Liver (tissue), 9 donors: ENCODE results near the gene TMEM161B. TPM values are rescaled to one million over a fixed set of nuclear protein-coding genes. Genes with fewer than 3 reads are reported as not detected.
"Not testable (repeated sequence)": the region's sequence is repeated elsewhere in the genome, so short reads cannot be mapped to it uniquely, and the experiment has no call there.

ENCODE experiments used
- DNase-seq: peaks from one replicate; pipeline ENCODE4 v3.0.0-alpha.2; 2017; ENCODE audit warnings: low spot score
- H3K27ac ChIP-seq, 2 donors: one replicate each; pipeline ENCODE4 v1.7.0; 2013; ENCODE audit warnings: inconsistent platforms in 2 of 2, low read length in 2 of 2, control low read depth in 1 of 2, low read depth in 1 of 2, mild to moderate bottlenecking in 1 of 2
- H3K27me3 ChIP-seq, 4 donors: one replicate each; pipeline versions ENCODE4 v1.6.1 to v1.7.0; 2013; ENCODE audit warnings: low read length in 3 of 4, inconsistent platforms in 1 of 4, mild to moderate bottlenecking in 1 of 4, moderate library complexity in 1 of 4; ENCODE audit not compliant: control insufficient read depth in 4 of 4, insufficient read depth in 4 of 4
- H3K36me3 ChIP-seq, 4 donors: one replicate each; pipeline versions ENCODE4 v1.6.1 to v1.7.0; 2013; ENCODE audit warnings: low read length in 3 of 4, mild to moderate bottlenecking in 3 of 4, low read depth in 1 of 4, moderate library complexity in 1 of 4; ENCODE audit not compliant: control insufficient read depth in 4 of 4, insufficient read depth in 3 of 4
- H3K4me1 ChIP-seq, 4 donors: one replicate each; pipeline versions ENCODE4 v1.6.1 to v1.7.0; 2013; ENCODE audit warnings: low read length in 3 of 4, mild to moderate bottlenecking in 3 of 4, moderate library complexity in 1 of 4; ENCODE audit not compliant: control insufficient read depth in 4 of 4, insufficient read depth in 4 of 4
- H3K4me3 ChIP-seq, 3 donors: one replicate each; pipeline versions ENCODE4 v1.6.1 to v1.7.0; 2013; ENCODE audit warnings: low read length in 3 of 3, control low read depth in 1 of 3, low read depth in 1 of 3, mild to moderate bottlenecking in 1 of 3
- H3K9ac ChIP-seq, 2 donors: one replicate each; pipeline ENCODE4 v1.7.0; 2013; ENCODE audit warnings: low read length in 2 of 2, mild to moderate bottlenecking in 2 of 2, moderate library complexity in 2 of 2, control low read depth in 1 of 2, low read depth in 1 of 2
- H3K9me3 ChIP-seq, 4 donors: one replicate each; pipeline versions ENCODE4 v1.6.1 to v1.7.0; 2013; ENCODE audit warnings: low read length in 3 of 4; ENCODE audit not compliant: control insufficient read depth in 4 of 4
- ATF3 ChIP-seq: IDR thresholded peaks from 2 replicates; pipeline ENCODE4 v1.6.1; 2016; ENCODE audit warnings: antibody characterized with exemption
- CTCF ChIP-seq: fragments of 150-350 bp; IDR thresholded peaks from 2 replicates; pipeline ENCODE4 v1.5.1; 2017; ENCODE audit warnings: improper control_type of control experiment, low read depth, low read length; ENCODE audit not compliant: missing input control
- EGR1 ChIP-seq, 2 donors: IDR thresholded peaks; 2 replicates each; pipeline ENCODE4 v1.6.1; 2016 to 2018; ENCODE audit warnings: antibody characterized with exemption in 2 of 2, low read depth in 2 of 2
- FOXA1 ChIP-seq: IDR thresholded peaks from 2 replicates; pipeline ENCODE4 v1.6.1; 2016; ENCODE audit warnings: antibody characterized with exemption
- FOXA2 ChIP-seq: IDR thresholded peaks from 2 replicates; pipeline ENCODE4 v1.6.1; 2016; ENCODE audit warnings: antibody characterized with exemption
- GABPA ChIP-seq, 2 donors: IDR thresholded peaks in 1 of 2; conservative IDR thresholded peaks in 1 of 2; 2 replicates each; pipeline ENCODE4 v1.6.1; 2016; ENCODE audit warnings: antibody characterized with exemption in 2 of 2, mild to moderate bottlenecking in 1 of 2, moderate library complexity in 1 of 2
- HNF4A ChIP-seq, 2 donors: conservative IDR thresholded peaks; 2 replicates each; pipeline ENCODE4 v1.6.1; 2016; ENCODE audit warnings: antibody characterized with exemption in 2 of 2, mild to moderate bottlenecking in 2 of 2
- HNF4G ChIP-seq: IDR thresholded peaks from 2 replicates; pipeline ENCODE4 v1.6.1; 2016; ENCODE audit warnings: antibody characterized with exemption
- JUND ChIP-seq, 2 donors: IDR thresholded peaks; 2 replicates each; pipeline ENCODE4 v1.6.1; 2016; ENCODE audit warnings: antibody characterized with exemption in 2 of 2
- MAX ChIP-seq: IDR thresholded peaks from 2 replicates; pipeline ENCODE4 v1.6.1; 2016; ENCODE audit warnings: antibody characterized with exemption
- NR2F2 ChIP-seq: IDR thresholded peaks from 2 replicates; pipeline ENCODE4 v1.6.1; 2016; ENCODE audit warnings: antibody characterized with exemption
- RAD21 ChIP-seq, 2 donors: IDR thresholded peaks; 2 replicates each; pipeline ENCODE4 v1.6.1; 2016; ENCODE audit warnings: antibody characterized with exemption in 2 of 2, mild to moderate bottlenecking in 2 of 2
- REST ChIP-seq: IDR thresholded peaks from 2 replicates; pipeline ENCODE4 v1.6.1; 2016; ENCODE audit warnings: antibody characterized with exemption, mild to moderate bottlenecking
- RXRA ChIP-seq, 2 donors: IDR thresholded peaks; 2 replicates each; pipeline ENCODE4 v1.6.1; 2017 to 2018; ENCODE audit warnings: antibody characterized with exemption in 2 of 2, mild to moderate bottlenecking in 1 of 2
- SP1 ChIP-seq: IDR thresholded peaks from 2 replicates; pipeline ENCODE4 v1.6.1; 2018; ENCODE audit warnings: antibody characterized with exemption, mild to moderate bottlenecking
- TAF1 ChIP-seq: conservative IDR thresholded peaks from 2 replicates; pipeline ENCODE4 v1.6.1; 2016; ENCODE audit warnings: antibody characterized with exemption, mild to moderate bottlenecking
- YY1 ChIP-seq: IDR thresholded peaks from 2 replicates; pipeline ENCODE4 v1.6.1; 2016; ENCODE audit warnings: antibody characterized with exemption, mild to moderate bottlenecking
- ZBTB33 ChIP-seq: IDR thresholded peaks from 2 replicates; pipeline ENCODE4 v1.6.1; 2016; ENCODE audit warnings: antibody characterized with exemption
- WGBS: extraction: QIAGEN DNeasy Blood & Tissue Kit; methylation state at CpG from one replicate; pipeline ENCODE4 v1.1.7; 2013; 5-methylcytosine and 5-hydroxymethylcytosine counted together
- polyA plus RNA-seq, 2 donors: library from polyadenylated mRNA; stranded (reverse) in 1 of 2; unstranded in 1 of 2; fragments of 200-250 nt in 1 of 2; fragments of >200 nt in 1 of 2; fragmentation: Nextera tagmentation in 1 of 2; extraction: Ambion mirVana in 1 of 2; gene quantifications; one replicate each; pipeline versions ENCODE4 v1.2.1 to v1.2.3, GENCODE V29; 2013 to 2015
- total RNA-seq, 2 donors: library from RNA; depleted of rRNA; stranded (reverse); fragments of >200 nt; gene quantifications; one replicate each; pipeline ENCODE4 v1.2.3, GENCODE V29; 2014
- donor health status: healthy.
- donor health status: healthy.
- donor health status: healthy.
- donor health status: healthy.
- donor health status: healthy.

Gene TMEM161B
- total and polyA plus RNA-seq, 4 donors: 3.9 to 14.2 (median 8.6) TPM

- no peak for DNase-seq
- Histone ChIP-seq H3K27ac (no peak overlapping the region), H3K9ac (no peak overlapping the region), H3K27me3 (no peaks in the 10 kb centered on the region), H3K4me1 (no peaks in the 10 kb centered on the region), H3K36me3 (no peaks in the 10 kb centered on the region), H3K4me3 (no peak overlapping the region), H3K9me3 (no peaks in the 10 kb centered on the region)
- no peak for TF ChIP-seq ATF3
- TF ChIP-seq RAD21 (IDR thresholded peaks at IDR 0.05): no peak
- no peak for TF ChIP-seq FOXA1
- no peak for TF ChIP-seq REST
- TF ChIP-seq ZBTB33: no peak
- no peak for TF ChIP-seq FOXA2
- no peak for TF ChIP-seq NR2F2
- no peak for TF ChIP-seq MAX
- no peak for TF ChIP-seq CTCF
- no peak for TF ChIP-seq EGR1 (IDR thresholded peaks at IDR 0.05; ENCODE audit: low read depth in 2 of 2)
- TF ChIP-seq TAF1: no peak
- TF ChIP-seq HNF4G: no peak
- no peak for TF ChIP-seq HNF4A (conservative IDR thresholded peaks at IDR 0.05)
- TF ChIP-seq JUND (IDR thresholded peaks at IDR 0.05): no peak
- no peak for TF ChIP-seq SP1
- no peak for TF ChIP-seq YY1
- no peak for TF ChIP-seq RXRA (IDR thresholded peaks at IDR 0.05)
- no peak for TF ChIP-seq GABPA (IDR thresholded peaks at IDR 0.05 in 1 of 2, conservative IDR thresholded peaks at IDR 0.05 in 1 of 2)
Observed at GRCh38 chr5:88183255-88183654, 85.4 kb downstream of the TMEM161B start.

GRCh38 chr5:88177486-88177885 is 91.2 kb downstream of the TMEM161B start:
- WGBS: 94% methylated on average over 13 of the region's 13 CpGs
- not testable (repeated sequence) for H3K9me3 ChIP-seq, H3K4me3 ChIP-seq

More at GRCh38 chr5:88177486-88177885, 91.2 kb downstream of the TMEM161B start:
- H3K27me3 ChIP-seq, H3K36me3 ChIP-seq, H3K27ac ChIP-seq, H3K9ac ChIP-seq, H3K4me1 ChIP-seq, DNase-seq: not testable (repeated sequence)
